A673 (cell line): Measurements from ENCODE around the gene GATB.

Experiments
- CTCF ChIP-seq: fragments of 300-800, 200-600 bp; sonication (generic); conservative IDR thresholded peaks from 2 replicates; pipeline ENCODE4 v1.5.1; 2017; ENCODE audit warnings: low read depth, mild to moderate bottlenecking, antibody characterized with exemption, low read length, moderate library complexity, mixed read lengths
- EZH2 ChIP-seq: fragments of 200-600 bp; sonication (generic); IDR thresholded peaks from 2 replicates; pipeline ENCODE4 v1.6.1; 2017; ENCODE audit warnings: borderline replicate concordance, low read depth, mild to moderate bottlenecking, mixed read lengths, antibody characterized with exemption, low read length; ENCODE audit not compliant: poor library complexity, severe bottlenecking

- TF ChIP-seq CTCF: no peak
- TF ChIP-seq EZH2: no peak
Measured at GRCh38 chr4:151691639-151692442, 69.0 kb downstream of the GATB start.
